ENCODE measurements around the gene PATZ1.

Gene PATZ1

DNA sequence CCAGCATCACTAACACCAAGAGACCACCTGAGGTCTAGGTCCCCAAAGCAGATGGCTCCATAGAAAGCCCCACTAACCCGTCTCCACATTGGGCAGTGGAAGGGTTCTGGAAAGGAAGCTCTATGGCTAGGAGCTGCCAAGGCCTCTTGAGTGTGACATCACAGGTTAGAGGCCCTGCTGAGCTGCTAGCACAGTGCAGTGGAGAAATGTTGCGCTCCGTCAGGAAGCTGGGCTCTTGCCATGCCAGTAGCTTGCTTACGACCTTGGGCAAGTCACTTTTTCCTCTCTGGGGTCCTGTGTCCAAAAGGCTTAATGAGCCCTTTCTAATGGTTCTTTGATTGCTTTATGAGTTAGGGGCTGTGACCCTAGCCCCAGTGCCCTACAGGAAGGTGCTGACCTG lies 64.4 kb downstream of the PATZ1 start:
- no peak for DNase-seq

DNA sequence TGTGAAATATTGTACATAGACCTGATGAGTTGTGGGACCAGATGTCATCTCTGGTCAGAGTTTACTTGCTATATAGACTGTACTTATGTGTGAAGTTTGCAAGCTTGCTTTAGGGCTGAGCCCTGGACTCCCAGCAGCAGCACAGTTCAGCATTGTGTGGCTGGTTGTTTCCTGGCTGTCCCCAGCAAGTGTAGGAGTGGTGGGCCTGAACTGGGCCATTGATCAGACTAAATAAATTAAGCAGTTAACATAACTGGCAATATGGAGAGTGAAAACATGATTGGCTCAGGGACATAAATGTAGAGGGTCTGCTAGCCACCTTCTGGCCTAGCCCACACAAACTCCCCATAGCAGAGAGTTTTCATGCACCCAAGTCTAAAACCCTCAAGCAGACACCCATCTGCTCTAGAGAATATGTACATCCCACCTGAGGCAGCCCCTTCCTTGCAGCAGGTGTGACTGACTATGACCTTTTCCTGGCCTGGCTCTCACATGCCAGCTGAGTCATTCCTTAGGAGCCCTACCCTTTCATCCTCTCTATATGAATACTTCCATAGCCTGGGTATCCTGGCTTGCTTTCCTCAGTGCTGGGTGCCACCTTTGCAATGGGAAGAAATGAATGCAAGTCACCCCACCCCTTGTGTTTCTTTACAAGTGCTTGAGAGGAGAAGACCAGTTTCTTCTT lies 66.2 kb downstream of the PATZ1 start:
- DNase-seq, result no peak

- DNase-seq, result no peak
These were observed 66.8 kb downstream of the PATZ1 start for GRCh38 chr22:31279327-31279669.

DNA sequence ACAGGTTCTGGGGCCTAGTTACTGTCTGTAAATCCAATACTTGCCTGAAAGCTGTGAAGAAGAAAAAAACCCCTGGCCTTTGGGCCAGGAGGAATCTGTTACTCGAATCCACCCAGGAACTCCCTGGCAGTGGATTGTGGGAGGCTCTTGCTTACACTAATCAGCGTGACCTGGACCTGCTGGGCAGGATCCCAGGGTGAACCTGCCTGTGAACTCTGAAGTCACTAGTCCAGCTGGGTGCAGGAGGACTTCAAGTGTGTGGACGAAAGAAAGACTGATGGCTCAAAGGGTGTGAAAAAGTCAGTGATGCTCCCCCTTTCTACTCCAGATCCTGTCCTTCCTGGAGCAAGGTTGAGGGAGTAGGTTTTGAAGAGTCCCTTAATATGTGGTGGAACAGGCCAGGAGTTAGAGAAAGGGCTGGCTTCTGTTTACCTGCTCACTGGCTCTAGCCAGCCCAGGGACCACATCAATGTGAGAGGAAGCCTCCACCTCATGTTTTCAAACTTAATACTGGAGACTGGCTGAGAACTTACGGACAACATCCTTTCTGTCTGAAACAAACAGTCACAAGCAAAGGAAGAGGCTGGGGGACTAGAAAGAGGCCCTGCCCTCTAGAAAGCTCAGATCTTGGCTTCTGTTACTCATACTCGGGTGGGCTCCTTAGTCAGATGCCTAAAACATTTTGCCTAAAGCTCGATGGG lies 67.4 kb downstream of the PATZ1 start:
- no peak for DNase-seq

DNA sequence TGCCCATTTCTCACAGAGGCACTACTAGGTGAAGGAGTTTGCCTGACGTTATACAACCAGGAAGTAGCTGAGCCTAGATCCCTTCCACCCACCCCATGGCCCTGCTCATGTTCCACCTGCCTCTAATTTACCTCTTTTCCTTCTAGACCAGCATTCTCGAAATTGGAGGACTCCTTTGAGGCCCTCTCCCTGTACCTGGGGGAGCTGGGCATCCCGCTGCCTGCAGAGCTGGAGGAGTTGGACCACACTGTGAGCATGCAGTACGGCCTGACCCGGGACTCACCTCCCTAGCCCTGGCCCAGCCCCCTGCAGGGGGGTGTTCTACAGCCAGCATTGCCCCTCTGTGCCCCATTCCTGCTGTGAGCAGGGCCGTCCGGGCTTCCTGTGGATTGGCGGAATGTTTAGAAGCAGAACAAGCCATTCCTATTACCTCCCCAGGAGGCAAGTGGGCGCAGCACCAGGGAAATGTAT lies 68.0 kb downstream of the PATZ1 start:
- DNase-seq, result no peak

DNA sequence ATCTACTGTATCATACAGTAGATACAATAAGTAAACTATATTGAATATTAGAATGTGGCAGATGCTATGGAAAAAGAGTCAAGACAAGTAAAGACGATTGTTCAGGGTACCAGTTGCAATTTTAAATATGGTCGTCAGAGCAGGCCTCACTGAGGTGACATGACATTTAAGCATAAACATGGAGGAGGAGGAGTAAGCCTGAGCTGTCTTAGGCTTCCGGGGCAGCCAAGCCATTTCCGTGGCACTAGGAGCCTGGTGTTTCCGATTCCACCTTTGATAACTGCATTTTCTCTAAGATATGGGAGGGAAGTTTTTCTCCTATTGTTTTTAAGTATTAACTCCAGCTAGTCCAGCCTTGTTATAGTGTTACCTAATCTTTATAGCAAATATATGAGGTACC lies 68.4 kb downstream of the PATZ1 start:
- DNase-seq, result no peak

- DNase-seq, result no peak
These were observed 69.5 kb downstream of the PATZ1 start for GRCh38 chr22:31276426-31277167.
